Smooth muscle cell of the umbilical artery (primary cell): ENCODE results near the gene FKBP10. TPM values are rescaled to one million over a fixed set of nuclear protein-coding genes. Genes with fewer than 3 reads are reported as not detected.

ENCODE experiments used
- total RNA-seq: library from RNA; depleted of rRNA; stranded (reverse); fragments of >200 nt; gene quantifications from 2 replicates; pipeline ENCODE4 v1.2.3, GENCODE V29; 2014

Gene FKBP10
- 1,225 and 1,584 TPM in 2 replicates for total RNA-seq

GRCh38 chr17:41812381-41813151, at the start of gene FKBP10:
TSS of gene FKBP10 (plus strand) at chr17:41813004. CDS start at chr17:41813035, 31 bp downstream.

DNA sequence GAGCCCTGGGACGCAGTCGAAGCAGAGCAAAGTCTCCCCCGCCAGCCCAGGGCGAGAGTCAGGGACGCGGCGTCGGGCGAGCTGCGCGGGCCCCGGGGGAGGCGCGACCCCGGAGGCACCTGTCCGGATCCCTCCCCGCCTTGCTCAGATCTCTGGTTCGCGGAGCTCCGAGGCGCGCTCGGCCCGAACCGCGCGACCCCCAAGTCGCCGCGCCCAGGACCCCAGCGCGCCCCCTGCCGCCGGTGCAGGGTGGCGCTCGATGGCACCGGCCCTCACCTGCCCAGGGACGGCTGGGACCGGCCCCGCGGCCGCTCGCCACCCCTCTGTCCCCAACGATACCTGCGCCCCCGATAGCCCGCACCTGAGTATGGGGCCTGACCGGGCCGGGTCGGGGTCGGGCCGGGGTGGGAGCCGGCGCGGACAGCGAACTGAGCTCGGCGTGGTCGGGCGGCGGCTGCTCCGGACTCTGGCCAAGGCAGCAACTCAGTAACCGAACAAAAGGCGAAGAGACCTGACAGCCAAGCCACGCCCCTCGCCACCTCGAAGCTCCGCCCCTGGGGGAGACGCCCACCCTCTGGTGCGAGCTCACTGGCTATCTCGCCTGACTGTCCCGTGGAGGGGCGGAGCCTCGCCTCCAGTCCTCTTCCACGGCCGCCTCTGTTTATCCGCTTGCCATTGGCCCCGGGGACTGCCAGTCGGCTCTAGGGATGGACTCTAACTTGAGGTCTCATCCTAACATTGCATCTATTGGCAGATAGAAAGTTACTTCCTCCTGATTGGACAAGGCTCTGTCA, 26.4 kb upstream of the FKBP10 start, which contains the start of gene JUP:
Gene JUP (minus strand): TSS at position 485 of the 794 bp plus-strand sequence. CDS start 14,857 bp downstream, outside the sequence.

GRCh38 chr17:41811549-41812380, 1.0 kb upstream of the FKBP10 start, which contains the start of gene P3H4:
TSS of gene P3H4 (minus strand) at chr17:41811949. CDS start at chr17:41811915, 34 bp downstream.

GRCh38 chr17:41835800-41836549, 23.2 kb downstream of the FKBP10 start, which contains the start of gene NT5C3B:
TSS of gene NT5C3B (minus strand) at chr17:41836232. CDS start at chr17:41836193, 39 bp downstream.

DNA sequence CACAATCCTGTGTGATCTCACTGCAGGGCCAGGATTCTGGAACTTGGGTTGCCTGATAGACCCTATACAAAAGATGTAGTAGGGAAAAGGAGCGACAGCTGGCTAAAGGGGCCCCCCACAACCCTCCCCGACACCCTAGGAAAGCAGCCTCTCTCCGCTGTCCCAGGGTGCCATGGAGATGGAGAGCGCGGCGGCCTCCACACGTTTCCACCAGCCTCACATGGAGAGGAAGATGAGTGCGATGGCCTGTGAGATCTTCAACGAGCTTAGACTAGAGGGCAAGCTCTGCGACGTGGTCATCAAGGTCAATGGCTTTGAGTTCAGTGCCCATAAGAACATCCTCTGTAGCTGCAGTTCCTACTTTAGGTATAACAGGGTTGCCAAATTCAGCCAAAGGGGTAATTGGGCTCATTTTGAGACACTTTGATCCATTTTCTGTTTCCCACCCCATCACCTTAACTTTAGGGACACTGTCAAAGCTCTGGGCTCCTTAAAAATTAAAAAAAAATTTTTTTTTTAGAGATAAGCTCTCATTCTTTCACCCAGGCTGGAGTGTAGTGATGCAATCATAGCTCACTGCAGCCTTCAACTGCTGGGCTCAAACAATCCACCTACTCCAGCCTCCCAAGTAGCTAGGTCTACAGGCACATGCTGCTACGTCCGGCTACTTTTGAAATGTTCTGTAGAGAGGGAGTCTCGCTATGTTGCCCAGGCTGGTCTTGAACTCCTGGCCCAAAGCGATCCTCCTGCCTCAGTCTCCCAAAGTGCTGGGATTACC, 25.1 kb downstream of the FKBP10 start, which contains the start of gene KLHL10:
Gene KLHL10 (plus strand): TSS at position 65 of the 778 bp plus-strand sequence. CDS start 108 bp downstream, at position 173.

GRCh38 chr17:41864836-41865595, 52.2 kb downstream of the FKBP10 start, which contains the start of gene KLHL11:
TSS of gene KLHL11 (minus strand) at chr17:41865423. CDS start at chr17:41865370, 53 bp downstream.

Other genes with a start within 250 kb of the FKBP10 start
- gene KRT9, start 240.9 kb upstream of the FKBP10 start, total RNA-seq: not detected in 2 replicates
- gene KRT14, start 226.1 kb upstream of the FKBP10 start, total RNA-seq: 0.46 TPM in 1 of 2 replicates, not detected in the other
- not detected in 2 replicates for gene KRT16, start 200.2 kb upstream of the FKBP10 start, total RNA-seq
- gene KRT17, start 188.4 kb upstream of the FKBP10 start, total RNA-seq: 2.7 and 2.8 TPM in 2 replicates
- 203 and 238 TPM in 2 replicates for gene EIF1, start 124.1 kb upstream of the FKBP10 start, total RNA-seq
- gene GAST, start 100.7 kb upstream of the FKBP10 start, total RNA-seq: not detected in 2 replicates
- gene HAP1, start 78.4 kb upstream of the FKBP10 start, total RNA-seq: 0.18 TPM in 1 of 2 replicates, not detected in the other
- 12.8 and 32.9 TPM in 2 replicates for gene JUP, start 26.3 kb upstream of the FKBP10 start, total RNA-seq
- gene P3H4, start 1.1 kb upstream of the FKBP10 start, total RNA-seq: 146 and 214 TPM in 2 replicates
- gene NT5C3B, start 23.2 kb downstream of the FKBP10 start, total RNA-seq: 35.4 and 44.5 TPM in 2 replicates
- gene KLHL10, start 24.8 kb downstream of the FKBP10 start, total RNA-seq: 0.28 TPM in 1 of 2 replicates, not detected in the other
- 30.0 and 32.6 TPM in 2 replicates for gene KLHL11, start 52.4 kb downstream of the FKBP10 start, total RNA-seq
- 379 and 587 TPM in 2 replicates for gene ACLY, start 105.9 kb downstream of the FKBP10 start, total RNA-seq
- gene ODAD4, start 117.6 kb downstream of the FKBP10 start, total RNA-seq: 0.30 and 0.37 TPM in 2 replicates
- 37.7 and 51.1 TPM in 2 replicates for gene CNP, start 153.8 kb downstream of the FKBP10 start, total RNA-seq
- 65.3 and 71.3 TPM in 2 replicates for gene DNAJC7, start 204.4 kb downstream of the FKBP10 start, total RNA-seq
- gene NKIRAS2, start 207.1 kb downstream of the FKBP10 start, total RNA-seq: 20.8 and 29.6 TPM in 2 replicates
- gene C17orf113, start 237.6 kb downstream of the FKBP10 start, total RNA-seq: under 0.01 and 0.09 TPM in 2 replicates